Esophagus muscularis mucosa (tissue), 3 donors: ENCODE data around the gene CUEDC2.

Experiments used
- POLR2AphosphoS5 ChIP-seq, 2 donors: sonication (generic); formaldehyde crosslinking; IDR thresholded peaks; one replicate each; pipeline ENCODE4 v1.6.1; 2017; ENCODE audit warnings: antibody characterized with exemption in 2 of 2
- TF ChIP-seq, protein P1 (sequence below), 3 experiments: fragments of 200-600 bp in 2 of 3; fragments of 450-650 bp in 1 of 3; sonication (generic) in 2 of 3; IDR thresholded peaks; one replicate each; pipeline ENCODE4 v1.5.1; 2017 to 2019; ENCODE audit warnings: antibody characterized with exemption in 3 of 3, mild to moderate bottlenecking in 2 of 3, moderate library complexity in 1 of 3

DNA sequence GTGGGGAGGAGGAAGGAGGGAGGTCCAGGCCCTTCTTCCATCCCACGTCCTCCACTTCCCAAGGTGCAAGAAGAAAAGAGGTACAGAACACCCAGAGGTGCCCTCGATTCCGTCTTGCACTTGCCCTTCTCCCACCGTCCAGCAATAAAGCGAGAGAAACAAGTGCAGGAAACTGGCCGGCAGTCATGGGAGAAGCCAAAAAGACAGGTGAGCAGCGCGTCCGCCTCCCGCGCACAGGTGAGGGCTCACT is 17.7 kb upstream of the CUEDC2 start:
- TF ChIP-seq, protein P1, sequence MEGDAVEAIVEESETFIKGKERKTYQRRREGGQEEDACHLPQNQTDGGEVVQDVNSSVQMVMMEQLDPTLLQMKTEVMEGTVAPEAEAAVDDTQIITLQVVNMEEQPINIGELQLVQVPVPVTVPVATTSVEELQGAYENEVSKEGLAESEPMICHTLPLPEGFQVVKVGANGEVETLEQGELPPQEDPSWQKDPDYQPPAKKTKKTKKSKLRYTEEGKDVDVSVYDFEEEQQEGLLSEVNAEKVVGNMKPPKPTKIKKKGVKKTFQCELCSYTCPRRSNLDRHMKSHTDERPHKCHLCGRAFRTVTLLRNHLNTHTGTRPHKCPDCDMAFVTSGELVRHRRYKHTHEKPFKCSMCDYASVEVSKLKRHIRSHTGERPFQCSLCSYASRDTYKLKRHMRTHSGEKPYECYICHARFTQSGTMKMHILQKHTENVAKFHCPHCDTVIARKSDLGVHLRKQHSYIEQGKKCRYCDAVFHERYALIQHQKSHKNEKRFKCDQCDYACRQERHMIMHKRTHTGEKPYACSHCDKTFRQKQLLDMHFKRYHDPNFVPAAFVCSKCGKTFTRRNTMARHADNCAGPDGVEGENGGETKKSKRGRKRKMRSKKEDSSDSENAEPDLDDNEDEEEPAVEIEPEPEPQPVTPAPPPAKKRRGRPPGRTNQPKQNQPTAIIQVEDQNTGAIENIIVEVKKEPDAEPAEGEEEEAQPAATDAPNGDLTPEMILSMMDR (IDR thresholded peaks at IDR 0.05): no peak
- TF ChIP-seq POLR2AphosphoS5 (IDR thresholded peaks at IDR 0.05): no peak
